ENCODE data around the gene RTEL1. TPM values are rescaled to one million over a fixed set of nuclear protein-coding genes. Genes with fewer than 3 reads are reported as not detected.
"Not testable (repeated sequence)": the region's sequence is repeated elsewhere in the genome, so short reads cannot be mapped to it uniquely, and the experiment has no call there.

Gene RTEL1
- total and polyA plus RNA-seq, 7 donors = 3.6 to 44.3 (median 22.4) TPM

DNA sequence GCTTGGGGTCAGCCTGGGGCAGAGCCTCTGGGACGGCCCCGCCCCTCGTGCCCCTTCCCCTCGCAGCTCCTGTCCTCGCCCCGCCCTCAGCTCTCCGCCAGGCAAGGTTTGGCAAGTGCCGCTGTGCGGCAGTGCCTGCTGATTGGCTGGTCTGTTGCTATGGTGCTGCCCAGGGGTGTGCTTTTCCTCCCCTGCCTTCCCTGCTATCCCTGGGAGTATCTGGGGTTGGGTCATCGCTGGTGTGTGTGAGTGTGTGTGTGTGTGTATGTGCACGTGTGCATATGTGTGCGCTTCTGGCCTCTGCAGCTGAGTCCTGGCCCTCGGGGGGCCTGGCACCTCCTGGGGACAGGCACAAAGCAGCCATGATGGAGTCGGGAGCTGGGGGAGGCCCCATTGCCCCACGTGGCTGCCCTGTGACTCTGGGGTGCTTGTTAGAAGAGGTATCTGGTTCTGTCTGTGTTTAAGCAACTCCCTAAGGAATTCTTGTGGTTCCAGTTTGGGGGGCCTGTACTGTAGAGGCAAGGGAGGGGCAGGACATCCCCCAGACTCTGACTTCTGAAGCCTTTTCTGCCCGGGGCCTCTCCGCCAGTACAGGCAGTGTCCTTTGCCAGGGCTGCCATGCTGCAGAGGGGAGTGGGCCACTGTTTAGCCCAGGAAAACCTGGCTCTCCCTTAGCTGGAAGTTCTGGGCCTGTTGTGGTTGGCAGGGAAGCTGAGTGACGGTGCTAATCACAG lies 6.9 kb downstream of the RTEL1 start:
- DNase-seq = no peak
- H3K4me3 ChIP-seq = no peak overlapping the region
- no peaks in the 10 kb centered on the region for H3K27me3 ChIP-seq
- H3K27ac ChIP-seq = no peak overlapping the region
- TF ChIP-seq, protein P1, sequence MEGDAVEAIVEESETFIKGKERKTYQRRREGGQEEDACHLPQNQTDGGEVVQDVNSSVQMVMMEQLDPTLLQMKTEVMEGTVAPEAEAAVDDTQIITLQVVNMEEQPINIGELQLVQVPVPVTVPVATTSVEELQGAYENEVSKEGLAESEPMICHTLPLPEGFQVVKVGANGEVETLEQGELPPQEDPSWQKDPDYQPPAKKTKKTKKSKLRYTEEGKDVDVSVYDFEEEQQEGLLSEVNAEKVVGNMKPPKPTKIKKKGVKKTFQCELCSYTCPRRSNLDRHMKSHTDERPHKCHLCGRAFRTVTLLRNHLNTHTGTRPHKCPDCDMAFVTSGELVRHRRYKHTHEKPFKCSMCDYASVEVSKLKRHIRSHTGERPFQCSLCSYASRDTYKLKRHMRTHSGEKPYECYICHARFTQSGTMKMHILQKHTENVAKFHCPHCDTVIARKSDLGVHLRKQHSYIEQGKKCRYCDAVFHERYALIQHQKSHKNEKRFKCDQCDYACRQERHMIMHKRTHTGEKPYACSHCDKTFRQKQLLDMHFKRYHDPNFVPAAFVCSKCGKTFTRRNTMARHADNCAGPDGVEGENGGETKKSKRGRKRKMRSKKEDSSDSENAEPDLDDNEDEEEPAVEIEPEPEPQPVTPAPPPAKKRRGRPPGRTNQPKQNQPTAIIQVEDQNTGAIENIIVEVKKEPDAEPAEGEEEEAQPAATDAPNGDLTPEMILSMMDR (IDR thresholded peaks at IDR 0.05) = no peak
- no peak for TF ChIP-seq POLR2A (IDR thresholded peaks at IDR 0.05)
- TF ChIP-seq EP300 (IDR thresholded peaks at IDR 0.05) = no peak
- no peak for TF ChIP-seq POLR2AphosphoS5 (IDR thresholded peaks at IDR 0.05)
- no peaks in the 10 kb centered on the region for H3K9me3 ChIP-seq
- intact Hi-C loops (cut with DNase I) = no loop called here
- H3K36me3 ChIP-seq = peaks cover 21 to 83% (median 40%) of the 10 kb centered on the region in 4 donors
- WGBS, 2 donors = 80 to 81% methylated on average over 18 of the region's 18 CpGs
- H3K4me1 ChIP-seq = peaks cover 0 to 6% (median under 1%) of the 10 kb centered on the region in 4 donors

GRCh38 chr20:63665708-63666107 lies 7.6 kb downstream of the RTEL1 start:
- peaks cover 21 to 78% (median 40%) of the 10 kb centered on the region in 4 donors for H3K36me3 ChIP-seq
- TF ChIP-seq POLR2A (IDR thresholded peaks at IDR 0.05) (no peak), EP300 (IDR thresholded peaks at IDR 0.05) (no peak), POLR2AphosphoS5 (IDR thresholded peaks at IDR 0.05) (no peak)
- TF ChIP-seq, protein P1 (IDR thresholded peaks at IDR 0.05) = no peak
- WGBS, 2 donors = 94 to 97% methylated on average over 14 of the region's 14 CpGs
- no peak overlapping the region for H3K4me3 ChIP-seq
- no peaks in the 10 kb centered on the region for H3K9me3 ChIP-seq
- intact Hi-C loops (cut with DNase I) = no loop called here
- no peak for DNase-seq
- H3K4me1 ChIP-seq = peaks cover 0 to 6% (median 0%) of the 10 kb centered on the region in 4 donors
- H3K27me3 ChIP-seq = no peaks in the 10 kb centered on the region
- no peak overlapping the region for H3K27ac ChIP-seq

GRCh38 chr20:63667858-63668257 lies 9.7 kb downstream of the RTEL1 start:
- Histone ChIP-seq H3K9me3 (no peaks in the 10 kb centered on the region), H3K27me3 (no peaks in the 10 kb centered on the region), H3K4me1 (peaks cover 0 to 6% (median 0%) of the 10 kb centered on the region in 4 donors), H3K4me3 (no peak overlapping the region), H3K27ac (no peak overlapping the region), H3K36me3 (peaks cover 21 to 67% (median 41%) of the 10 kb centered on the region in 4 donors)
- no peak for DNase-seq
- WGBS, 2 donors = 93% methylated on average over 16 of the region's 16 CpGs
- TF ChIP-seq POLR2AphosphoS5 (IDR thresholded peaks at IDR 0.05) (no peak), POLR2A (IDR thresholded peaks at IDR 0.05) (no peak), EP300 (IDR thresholded peaks at IDR 0.05) (no peak)
- TF ChIP-seq, protein P1 (IDR thresholded peaks at IDR 0.05) = no peak
- intact Hi-C loops (cut with DNase I) = no loop called here

DNA sequence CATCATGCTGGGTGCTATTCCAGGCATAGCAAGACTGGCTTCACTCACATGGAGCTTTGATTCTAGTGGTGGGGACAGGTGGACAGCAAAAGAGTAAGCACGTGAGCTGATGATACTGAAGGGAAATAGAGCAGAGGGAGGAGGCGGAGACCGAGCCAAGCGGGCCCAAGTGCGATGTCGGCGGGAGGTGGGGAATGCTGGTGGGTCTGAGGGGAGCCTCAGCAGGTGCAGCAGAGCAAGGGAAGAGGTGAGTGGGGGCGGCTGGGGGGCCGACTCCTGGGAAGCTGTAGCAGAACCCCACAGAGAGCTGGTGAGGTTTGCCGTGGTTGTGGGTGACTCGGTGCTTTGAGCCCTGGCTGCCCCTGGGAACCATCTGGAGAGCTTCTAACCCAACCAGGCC lies 10.2 kb downstream of the RTEL1 start:
- no peak overlapping the region for H3K27ac ChIP-seq

GRCh38 chr20:63671695-63672094 lies 13.6 kb downstream of the RTEL1 start:
- H3K4me1 ChIP-seq; H3K27ac ChIP-seq; H3K27me3 ChIP-seq; DNase-seq; intact Hi-C loops (cut with DNase I); H3K9me3 ChIP-seq; H3K4me3 ChIP-seq: not testable (repeated sequence)
- peaks cover 4 to 69% (median 36%) of the 10 kb centered on the region in 4 donors for H3K36me3 ChIP-seq
- WGBS, 2 donors = 92 to 96% methylated on average over 12 of the region's 12 CpGs

More for the DNA sequence above, 10.2 kb downstream of the RTEL1 start:
- WGBS, 2 donors = 92 to 96% methylated on average over 11 of the region's 11 CpGs
- peaks cover 0 to 6% (median 0%) of the 10 kb centered on the region in 4 donors for H3K4me1 ChIP-seq
- TF ChIP-seq, protein P1 (IDR thresholded peaks at IDR 0.05) = no peak
- no peaks in the 10 kb centered on the region for H3K9me3 ChIP-seq
- intact Hi-C loops (cut with DNase I) = no loop called here
- no peak for DNase-seq
- peaks cover 18 to 63% (median 40%) of the 10 kb centered on the region in 4 donors for H3K36me3 ChIP-seq
- H3K27me3 ChIP-seq = no peaks in the 10 kb centered on the region
- H3K4me3 ChIP-seq = no peak overlapping the region
